K562 (cell line): ENCODE data around the gene PAF1. TPM values are rescaled to one million over a fixed set of nuclear protein-coding genes. Genes with fewer than 3 reads are reported as not detected.

ENCODE experiments used
- ATAC-seq: fragments of 200-7000 bp; cut with Tn5 transposase; 3 replicates; pipeline ENCODE4 v1.9.1; 2020; ENCODE audit warnings: moderate library complexity
- BruUV-seq: library from RNA; stranded (reverse); fragments of 400-500 nt; replicated peaks from 2 replicates; lab custom pipeline; 2021; lab: Mats Ljungman, UMichigan
- CTCF ChIA-PET: fragments of 300-600 bp; formaldehyde crosslinking; extraction: SDS; loops from one replicate; lab custom pipeline; 2021; ENCODE audit warnings: low intra/inter-chr PET ratio; lab: Yijun Ruan, JAX
- POLR2A ChIA-PET: fragments of 300-600, 350-650 bp; sonication (Branson Sonifier 250); formaldehyde crosslinking; extraction: SDS; loops from one replicate; lab custom pipeline; 2021; ENCODE audit warnings: antibody characterized with exemption, inconsistent platforms; lab: Yijun Ruan, JAX
- DNase-seq, 4 experiments: peaks; one replicate each; pipeline versions ENCODE4 v3.0.0 to v3.0.0-alpha.2; 2011 to 2018; ENCODE audit warnings: low spot score in 3 of 4, mixed read lengths in 3 of 4; ENCODE audit errors: extremely low read depth in 1 of 4
- FAIRE-seq: peaks from 2 replicates; lab custom pipeline; 2011; peaks lifted over from hg19 to GRCh38; lab: Jason Lieb, UNC
- H2AFZ ChIP-seq: 2 replicates; pipeline ENCODE4 v1.6.0; 2011; ENCODE audit warnings: low read depth, low read length, control low read depth, inconsistent platforms
- H3K27ac ChIP-seq: fragments of 200-600 bp; 3 replicates; pipeline ENCODE4 v1.8.0; 2011; ENCODE audit warnings: low read depth, mild to moderate bottlenecking, control low read depth, inconsistent platforms, low read length, moderate library complexity, mixed read lengths; ENCODE audit errors: extremely low read depth
- H3K27me3 ChIP-seq, 2 experiments: fragments of 300-600 bp in 1 of 2; 2 replicates in 1 of 2; 3 replicates in 1 of 2; pipeline versions ENCODE4 v1.6.0 to v1.8.0; 2011; ENCODE audit warnings: inconsistent platforms in 2 of 2, low read length in 2 of 2, mild to moderate bottlenecking in 1 of 2, mixed read lengths in 1 of 2, moderate library complexity in 1 of 2; ENCODE audit not compliant: control insufficient read depth in 2 of 2, insufficient read depth in 2 of 2
- H3K36me3 ChIP-seq: fragments of 300-600 bp; 3 replicates; pipeline ENCODE4 v1.8.0; 2011; ENCODE audit warnings: mild to moderate bottlenecking, low read length, inconsistent platforms; ENCODE audit not compliant: control insufficient read depth, insufficient read depth
- H3K4me1 ChIP-seq, 2 experiments: fragments of 200-600 bp in 1 of 2; replicated peaks in 1 of 2; 2 replicates in 1 of 2; 3 replicates in 1 of 2; pipeline versions ENCODE4 v1.5.1 to v1.8.0; 2011; ENCODE audit warnings: inconsistent platforms in 2 of 2, low read length in 2 of 2, mild to moderate bottlenecking in 1 of 2, mixed read lengths in 1 of 2, moderate library complexity in 1 of 2; ENCODE audit not compliant: control insufficient read depth in 2 of 2, insufficient read depth in 2 of 2
- H3K4me2 ChIP-seq: 2 replicates; pipeline ENCODE4 v1.6.1; 2011; ENCODE audit warnings: low read length, control low read depth, inconsistent platforms, mixed read lengths; ENCODE audit not compliant: insufficient read depth
- H3K4me3 ChIP-seq: fragments of 200-600 bp; sonication (generic), shearing (Covaris generic); 2 replicates; pipeline ENCODE4 v1.5.1; 2016; ENCODE audit warnings: control low read depth, inconsistent platforms
- H3K79me2 ChIP-seq: fragments of 200-600 bp; 3 replicates; pipeline ENCODE4 v1.8.0; 2011; ENCODE audit warnings: low read length, inconsistent platforms; ENCODE audit not compliant: control insufficient read depth, insufficient read depth
- H3K9ac ChIP-seq, 2 experiments: 2 replicates each; pipeline versions ENCODE4 v1.6.0 to v1.6.1; 2011; ENCODE audit warnings: low read depth in 2 of 2, low read length in 2 of 2, control low read depth in 1 of 2, inconsistent platforms in 1 of 2, mild to moderate bottlenecking in 1 of 2, mixed read lengths in 1 of 2; ENCODE audit not compliant: insufficient read depth in 1 of 2
- H3K9me1 ChIP-seq: one replicate; pipeline ENCODE4 v1.6.0; 2011; ENCODE audit warnings: inconsistent platforms, mild to moderate bottlenecking, low read length, moderate library complexity; ENCODE audit not compliant: control insufficient read depth, insufficient read depth
- H3K9me3 ChIP-seq: replicated peaks from 2 replicates; pipeline ENCODE4 v1.5.1; 2011; ENCODE audit warnings: low read depth, low read length, inconsistent platforms; ENCODE audit not compliant: control insufficient read depth, insufficient read depth
- H4K20me1 ChIP-seq: replicated peaks from 2 replicates; pipeline ENCODE4 v1.6.1; 2011; ENCODE audit warnings: low read length, inconsistent platforms, mixed read lengths; ENCODE audit not compliant: control insufficient read depth, insufficient read depth
- HCFC1 ChIP-seq: IDR thresholded peaks from 2 replicates; pipeline ENCODE4 v1.6.1; 2012; ENCODE audit warnings: low read depth, low read length, improper control_type of control experiment
- NBN ChIP-seq: fragments of 450-650 bp; IDR thresholded peaks from 2 replicates; pipeline ENCODE4 v1.6.1; 2016; ENCODE audit warnings: low read depth, mild to moderate bottlenecking
- POLR3A ChIP-seq: IDR thresholded peaks from 2 replicates; pipeline ENCODE4 v1.6.1; 2011; ENCODE audit warnings: borderline replicate concordance, mild to moderate bottlenecking, moderate library complexity; ENCODE audit not compliant: insufficient read length, insufficient read depth; ENCODE audit errors: extremely low read depth
- PTTG1 ChIP-seq: fragments of 450-650 bp; IDR thresholded peaks from 2 replicates; pipeline ENCODE4 v1.6.1; 2016; ENCODE audit warnings: low read depth, mild to moderate bottlenecking, missing genetic modification characterization, missing compliant biosample characterization
- ZKSCAN3 ChIP-seq: fragments of 250-450 bp; sonication (Bioruptor Pico); IDR thresholded peaks from 2 replicates; pipeline ENCODE4 v1.4.0; 2020
- ZNF280A ChIP-seq: fragments of 450-650 bp; IDR thresholded peaks from 2 replicates; pipeline ENCODE4 v1.6.1; 2018; ENCODE audit warnings: mild to moderate bottlenecking, low read depth; ENCODE audit not compliant: partially characterized antibody
- ZNF589 ChIP-seq: fragments of 200-800 bp; sonication (Bioruptor generic); IDR thresholded peaks from 2 replicates; pipeline ENCODE4 v1.6.1; 2016; ENCODE audit warnings: low read depth, missing genetic modification characterization, missing compliant biosample characterization
- WGBS: fragments of 100-300 bp; shearing (Covaris generic); methylation state at CpG from one replicate; pipeline ENCODE4 v1.1.6; 2016; ENCODE audit warnings: low coverage, mixed read lengths; ENCODE audit not compliant: insufficient coverage; ENCODE audit errors: missing lambda C conversion rate; 5-methylcytosine and 5-hydroxymethylcytosine counted together
- in situ Hi-C: fragments of 300-500 bp; cut with MboI; formaldehyde crosslinking; loops from 4 replicates; pipeline ENCODE4 v1.15.0; 2018; ENCODE audit warnings: inconsistent platforms, mixed read lengths
- intact Hi-C: fragments of 100-400 bp; cut with micrococcal nuclease; formaldehyde crosslinking; loops from 2 replicates; pipeline ENCODE4 v1.14.2; 2022
- polyA plus RNA-seq, 8 experiments: library from polyadenylated mRNA; depleted of rRNA in 4 of 8; stranded (reverse) in 5 of 8; unstranded in 3 of 8; fragments of >200 nt; fragmentation: Nextera tagmentation in 2 of 8; fragmentation: Illumina TruSeq in 1 of 8; extraction: Ambion mirVana in 2 of 8; extraction: Trizol in 1 of 8; gene quantifications; 2 replicates each; pipeline versions ENCODE4 v1.2.1 to v1.2.3, GENCODE V29; 2011 to 2014; ENCODE audit warnings: inconsistent platforms in 1 of 8, missing spikeins in 1 of 8
- total RNA-seq, 7 experiments: library from RNA; depleted of rRNA in 6 of 7; stranded (reverse); fragments of >200 nt in 6 of 7; fragmentation: Illumina TruSeq in 2 of 7; extraction: Trizol in 2 of 7; gene quantifications; 2 replicates each; pipeline versions ENCODE4 v1.2.1 to v1.2.3, GENCODE V29; 2011 to 2021; ENCODE audit warnings: low replicate concordance in 1 of 7
- TF ChIP-seq, protein P1 (sequence below), 3 experiments: IDR thresholded peaks in 2 of 3; conservative IDR thresholded peaks in 1 of 3; 2 replicates each; pipeline ENCODE4 v1.5.1; 2011 to 2012; ENCODE audit warnings: low read length in 3 of 3, mild to moderate bottlenecking in 3 of 3, control low read depth in 2 of 3, improper control_type of control experiment in 1 of 3, inconsistent platforms in 1 of 3, low read depth in 1 of 3, mixed read lengths in 1 of 3, moderate library complexity in 1 of 3; ENCODE audit not compliant: insufficient read depth in 2 of 3
- TF ChIP-seq, protein P2 (sequence below): fragments of 250-450 bp; sonication (Bioruptor Pico); IDR thresholded peaks from 2 replicates; pipeline ENCODE4 v1.5.0; 2021; ENCODE audit warnings: mild to moderate bottlenecking, moderate library complexity
- TF ChIP-seq, protein P3 (sequence below): sonication (generic); formaldehyde crosslinking; IDR thresholded peaks from 2 replicates; pipeline ENCODE4 v1.8.0; 2022; ENCODE audit warnings: mild to moderate bottlenecking, low read depth, missing genetic modification reagents

Gene PAF1
- total and polyA plus RNA-seq, 9 of the 15 experiments (the other 6 are each of a cell fraction or from before 2014, with no cell fraction given): 1.5 to 45.0 (median 33.8) TPM

DNA sequence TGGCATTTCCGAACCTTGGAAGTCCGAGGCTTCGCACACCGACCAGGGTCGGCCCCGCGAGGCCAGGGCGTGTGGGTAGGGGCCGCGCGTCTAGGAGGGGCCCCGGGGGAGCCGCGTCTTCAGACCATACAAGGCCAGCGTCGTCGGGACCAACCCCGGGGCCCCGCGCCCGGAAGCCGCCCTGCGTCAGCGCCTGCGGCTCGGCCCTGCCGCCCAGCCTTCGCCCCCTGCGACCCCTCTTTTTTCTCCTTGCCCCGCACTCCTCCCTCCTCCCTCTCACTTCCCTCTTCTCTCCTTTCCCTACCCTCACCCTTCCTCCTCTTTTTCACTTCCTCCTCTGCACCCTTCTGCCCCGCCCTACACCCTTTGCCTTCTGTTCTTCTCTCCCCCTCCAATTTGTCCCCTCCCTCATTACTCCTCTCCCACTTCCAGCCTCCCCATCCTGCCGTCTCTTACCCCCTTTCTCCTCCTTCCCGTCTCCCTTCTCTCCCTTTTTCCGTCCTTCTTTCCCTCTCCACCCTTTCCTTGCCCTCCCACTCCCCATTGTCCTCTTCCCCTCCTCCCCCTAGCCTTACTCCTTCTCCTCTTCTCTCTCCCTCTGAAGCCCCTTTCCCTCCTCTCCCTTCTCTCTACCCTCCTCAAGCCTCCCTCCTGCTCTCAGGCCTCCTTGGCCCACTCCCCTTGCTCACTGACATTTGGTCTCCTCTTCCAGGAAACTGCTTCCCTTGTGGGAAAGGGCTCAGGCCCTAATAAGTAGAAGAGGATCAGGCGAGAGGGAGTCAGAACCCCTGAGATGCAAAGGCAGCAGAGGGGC, 19.3 kb upstream of the PAF1 start:
- Histone ChIP-seq H3K36me3 (peaks cover 15% of the 10 kb centered on the region; the same call in 1 of the 3 replicates), H3K4me2 (peak overlapping the region; percentile 85), H3K9ac (peak overlapping the region; percentile 91 to 94), H3K27ac (peak overlapping the region; percentile 98), H3K4me1 (peaks cover 50 to 74% of the 10 kb centered on the region in 2 experiments), H3K9me3 (no peaks in the 10 kb centered on the region), H3K79me2 (peaks cover 62% of the 10 kb centered on the region), H3K27me3 (no peaks in the 10 kb centered on the region), H3K4me3 (peak overlapping the region; percentile 61), H2AFZ (peak overlapping the region; percentile 85), H3K9me1 (no peaks in the 10 kb centered on the region), H4K20me1 (peaks cover 4% of the 10 kb centered on the region; the same call in 1 of the 2 replicates)
- POLR2A ChIA-PET: interaction anchor here (3.0 to 4.0 kb wide), 2 partner anchors 19 to 25 kb away, joined by 16 to 18 read pairs; partner anchors contain the start of genes MED29, PAF1 and RPS16
- DNase-seq: peak; percentile 43 to 68 (median 53)
- peak; percentile 16 for ATAC-seq
- in situ Hi-C loops (no loop called here), intact Hi-C loops (loop anchor here (2.0 to 5.0 kb wide), 4 partner anchors 67 to 288 kb away; partner anchors contain the start of gene SAMD4B)
- CTCF ChIA-PET: interaction anchor here (0.6 to 3.7 kb wide), 3 partner anchors 12 to 90 kb away, joined by 3 to 74 read pairs (median 4); partner anchors contain the start of gene LRFN1
- TSS peak; percentile 65 for BruUV-seq
- WGBS: 2% methylated on average over 28 of the region's 35 CpGs
- FAIRE-seq: no peak
- no peak for TF ChIP-seq POLR3A
- TF ChIP-seq, protein P1, sequence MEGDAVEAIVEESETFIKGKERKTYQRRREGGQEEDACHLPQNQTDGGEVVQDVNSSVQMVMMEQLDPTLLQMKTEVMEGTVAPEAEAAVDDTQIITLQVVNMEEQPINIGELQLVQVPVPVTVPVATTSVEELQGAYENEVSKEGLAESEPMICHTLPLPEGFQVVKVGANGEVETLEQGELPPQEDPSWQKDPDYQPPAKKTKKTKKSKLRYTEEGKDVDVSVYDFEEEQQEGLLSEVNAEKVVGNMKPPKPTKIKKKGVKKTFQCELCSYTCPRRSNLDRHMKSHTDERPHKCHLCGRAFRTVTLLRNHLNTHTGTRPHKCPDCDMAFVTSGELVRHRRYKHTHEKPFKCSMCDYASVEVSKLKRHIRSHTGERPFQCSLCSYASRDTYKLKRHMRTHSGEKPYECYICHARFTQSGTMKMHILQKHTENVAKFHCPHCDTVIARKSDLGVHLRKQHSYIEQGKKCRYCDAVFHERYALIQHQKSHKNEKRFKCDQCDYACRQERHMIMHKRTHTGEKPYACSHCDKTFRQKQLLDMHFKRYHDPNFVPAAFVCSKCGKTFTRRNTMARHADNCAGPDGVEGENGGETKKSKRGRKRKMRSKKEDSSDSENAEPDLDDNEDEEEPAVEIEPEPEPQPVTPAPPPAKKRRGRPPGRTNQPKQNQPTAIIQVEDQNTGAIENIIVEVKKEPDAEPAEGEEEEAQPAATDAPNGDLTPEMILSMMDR (IDR thresholded peaks at IDR 0.05 in 2 of 3, conservative IDR thresholded peaks at IDR 0.05 in 1 of 3; ENCODE audit: insufficient read depth in 2 of 3, low read depth in 1 of 3, low read length in 3 of 3): no peak
- peak; percentile 94 for TF ChIP-seq NBN
- TF ChIP-seq, protein P2, sequence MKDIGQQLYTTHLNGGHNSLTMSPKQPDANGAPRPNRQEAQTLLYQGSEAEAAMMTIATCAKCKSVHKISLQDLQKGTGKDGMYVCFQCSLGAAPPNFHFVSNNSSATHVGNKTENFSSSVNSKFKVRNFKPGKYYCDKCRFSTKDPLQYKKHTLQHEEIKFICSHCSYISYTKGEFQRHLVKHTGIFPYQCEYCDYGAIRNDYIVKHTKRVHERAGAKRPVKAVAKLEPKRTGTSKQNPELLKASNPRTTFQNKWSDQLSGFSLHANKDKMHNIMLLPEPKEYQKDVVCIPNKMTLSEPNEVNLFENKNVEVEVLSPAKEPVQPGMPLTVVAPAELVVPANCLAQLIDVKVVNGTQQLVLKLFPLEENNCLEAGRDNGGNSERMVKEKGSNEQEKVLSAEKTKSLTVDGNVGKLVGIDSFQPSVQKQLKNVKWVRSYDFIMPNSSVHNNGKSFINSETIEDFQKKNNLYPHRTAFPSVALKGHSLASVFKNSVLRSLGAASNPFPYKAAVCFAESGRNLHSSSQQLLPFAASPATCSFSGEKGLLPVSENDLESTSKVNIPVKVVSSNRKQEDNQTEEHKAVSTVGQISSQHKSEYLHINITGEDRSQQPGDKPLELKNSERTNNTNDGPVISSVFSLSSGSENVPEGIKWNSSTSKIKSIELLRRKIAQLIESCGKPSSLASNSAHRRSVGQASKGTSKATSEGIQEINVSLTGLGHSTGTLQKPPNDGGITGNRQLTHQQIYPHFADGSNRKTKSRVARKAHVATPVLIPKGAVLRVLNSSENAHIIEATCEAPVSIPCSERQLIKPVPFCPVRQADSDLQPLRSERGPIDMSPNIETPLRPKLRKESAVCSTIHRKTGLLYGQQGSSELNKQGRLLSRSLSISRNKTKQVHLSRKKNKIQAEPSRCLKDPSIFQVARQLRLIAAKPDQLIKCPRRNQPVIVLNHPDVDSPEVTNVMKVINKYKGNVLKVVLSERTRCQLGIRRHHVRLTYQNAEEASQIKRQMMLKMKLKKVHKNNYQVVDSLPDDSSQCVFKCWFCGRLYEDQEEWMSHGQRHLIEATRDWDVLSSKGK (CRISPR knock-in tag): no peak
- TF ChIP-seq HCFC1: no peak; the same call in 1 of the 2 replicates
- peak; percentile 50 for TF ChIP-seq ZNF280A
- TF ChIP-seq, protein P3, sequence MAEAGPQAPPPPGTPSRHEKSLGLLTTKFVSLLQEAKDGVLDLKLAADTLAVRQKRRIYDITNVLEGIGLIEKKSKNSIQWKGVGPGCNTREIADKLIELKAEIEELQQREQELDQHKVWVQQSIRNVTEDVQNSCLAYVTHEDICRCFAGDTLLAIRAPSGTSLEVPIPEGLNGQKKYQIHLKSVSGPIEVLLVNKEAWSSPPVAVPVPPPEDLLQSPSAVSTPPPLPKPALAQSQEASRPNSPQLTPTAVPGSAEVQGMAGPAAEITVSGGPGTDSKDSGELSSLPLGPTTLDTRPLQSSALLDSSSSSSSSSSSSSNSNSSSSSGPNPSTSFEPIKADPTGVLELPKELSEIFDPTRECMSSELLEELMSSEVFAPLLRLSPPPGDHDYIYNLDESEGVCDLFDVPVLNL (CRISPR knock-in tag): 0 out of 2 replicates have a peak, but pooled peaks have one; percentile 53
- no peak for TF ChIP-seq ZKSCAN3
- no peak for TF ChIP-seq ZNF589
- no peak for TF ChIP-seq PTTG1 (tag)
